Adrenal gland (tissue), 12 donors: ENCODE data around the gene TNFRSF6B. TPM values are rescaled to one million over a fixed set of nuclear protein-coding genes. Genes with fewer than 3 reads are reported as not detected.

Experiments used
- DNase-seq, 7 donors: peaks; one replicate each; pipeline ENCODE4 v3.0.0-alpha.2; 2019 to 2020
- H3K27ac ChIP-seq, 5 donors: fragments of 200-600 bp; sonication (generic) in 4 of 5; 1 replicate in 3 of 5; 2 replicates in 2 of 5; pipeline versions ENCODE4 v1.5.1 to v1.8.0; 2016 to 2020; ENCODE audit warnings: mild to moderate bottlenecking in 1 of 5
- H3K27me3 ChIP-seq: fragments of 200-600 bp; 2 replicates; pipeline ENCODE4 v1.8.0; 2021
- H3K36me3 ChIP-seq, 2 donors: fragments of 200-600 bp; replicated peaks in 1 of 2; 1 replicate in 1 of 2; 2 replicates in 1 of 2; pipeline versions ENCODE4 v1.5.1 to v1.8.0; 2018 to 2022
- H3K4me1 ChIP-seq, 2 donors: fragments of 200-600 bp; replicated peaks in 1 of 2; 1 replicate in 1 of 2; 2 replicates in 1 of 2; pipeline versions ENCODE4 v1.5.1 to v1.8.0; 2018 to 2021
- H3K4me3 ChIP-seq, 4 donors: fragments of 200-600 bp; sonication (generic) in 3 of 4; one replicate each; pipeline ENCODE4 v1.5.1; 2016 to 2018
- H3K9me3 ChIP-seq, 3 donors: fragments of 200-600 bp; sonication (generic) in 1 of 3; replicated peaks in 1 of 3; 1 replicate in 2 of 3; 2 replicates in 1 of 3; pipeline versions ENCODE4 v1.5.1 to v1.8.0; 2016 to 2021
- CTCF ChIP-seq, 6 experiments: fragments of 450-650 bp in 4 of 6; fragments of 200-600 bp in 2 of 6; sonication (generic) in 1 of 6; IDR thresholded peaks; 1 replicate in 5 of 6; 2 replicates in 1 of 6; pipeline versions ENCODE4 v1.5.1 to v1.8.0; 2016 to 2021; ENCODE audit warnings: antibody characterized with exemption in 6 of 6, mild to moderate bottlenecking in 2 of 6, moderate library complexity in 1 of 6
- POLR2A ChIP-seq, 2 donors: fragments of 450-650 bp; IDR thresholded peaks; one replicate each; pipeline ENCODE4 v1.6.1; 2017; ENCODE audit warnings: antibody characterized with exemption in 2 of 2, mild to moderate bottlenecking in 2 of 2, moderate library complexity in 1 of 2
- WGBS, 4 donors: extraction: QIAGEN DNeasy Blood & Tissue Kit in 2 of 4; methylation state at CpG; one replicate each; pipeline versions ENCODE4 v1.1.5 to v1.1.7; 2013 to 2017; 5-methylcytosine and 5-hydroxymethylcytosine counted together
- intact Hi-C, 2 donors: fragments of 100-400 bp; cut with DNase I; formaldehyde crosslinking; loops; one replicate each; pipeline versions ENCODE4 v1.14.1 to v1.15.0; 2022 to 2023
- polyA plus RNA-seq, 3 donors: library from polyadenylated mRNA; stranded (reverse); fragments of 200-250 nt in 2 of 3; fragments of 350-450 nt in 1 of 3; fragmentation: Illumina TruSeq in 1 of 3; extraction: RNeasy Lipid Tissue Mini Kit (QIAGEN cat#74804) in 1 of 3; gene quantifications; one replicate each; pipeline ENCODE4 v1.2.3, GENCODE V29; 2013 to 2014
- total RNA-seq, 9 donors: library from RNA; depleted of rRNA in 4 of 9; stranded (reverse); fragments of >200 nt in 4 of 9; fragments of 120-200 nt in 1 of 9; fragmentation: NEBNext Ultra II Directional in 1 of 9; extraction: Animal tissue kit (Norgen Biotek cat#: 25700) in 1 of 9; gene quantifications; one replicate each; pipeline versions ENCODE4 v1.1.0 to v1.2.4, GENCODE V29; 2013 to 2023
- donor health status: healthy with polysubstance abuse.
- donor health status: Bipolar disorder and iron deficiency.
- donor health status: DM: yes; HTN: yes; CAD: no.
- donor health status: DM: no; HTN: no; CAD: no.
- donor health status: DM: no; HTN: no; CAD: no.
- donor health status: DM: yes; HTN: yes; CAD: no.

TNFRSF6B gene
- total and polyA plus RNA-seq, 12 donors: 0.78 to 43.3 (median 3.2) TPM; not detected in 3

GRCh38 chr20:63689046-63690002 lies 7.1 kb upstream of the TNFRSF6B start:
- H3K4me3 ChIP-seq: no peak overlapping the region
- no peak for TF ChIP-seq POLR2A (IDR thresholded peaks at IDR 0.05)
- no peak for TF ChIP-seq CTCF (IDR thresholded peaks at IDR 0.05)
- intact Hi-C loops: no loop called here
- 88 to 100% (median 93%) methylated on average over 2 to 44 of the region's 44 CpGs for WGBS, 4 donors
- peaks cover 4 to 29% of the 10 kb centered on the region in 2 donors for H3K4me1 ChIP-seq
- H3K27me3 ChIP-seq: no peaks in the 10 kb centered on the region
- peak in 1 of 7 donors; percentile 50 for DNase-seq
- peak overlapping the region in 2 of 5 donors; percentile 93 to 95 for H3K27ac ChIP-seq
- H3K9me3 ChIP-seq: no peaks in the 10 kb centered on the region
- H3K36me3 ChIP-seq: peaks cover 0 to under 1% of the 10 kb centered on the region in 2 donors

GRCh38 chr20:63690003-63690897 lies 6.2 kb upstream of the TNFRSF6B start:
- no peaks in the 10 kb centered on the region for H3K9me3 ChIP-seq
- intact Hi-C loops: no loop called here
- peak overlapping the region in 1 of 5 donors; percentile 95 for H3K27ac ChIP-seq
- H3K4me1 ChIP-seq: peaks cover 4 to 29% of the 10 kb centered on the region in 2 donors
- H3K36me3 ChIP-seq: peaks cover 0 to 5% of the 10 kb centered on the region in 2 donors
- H3K27me3 ChIP-seq: no peaks in the 10 kb centered on the region
- no peak overlapping the region for H3K4me3 ChIP-seq
- WGBS, 4 donors: 87 to 93% (median 91%) methylated on average over 19 to 40 of the region's 40 CpGs
- peak in 2 of 7 donors; percentile 11 to 32 for DNase-seq
- TF ChIP-seq CTCF (IDR thresholded peaks at IDR 0.05) (no peak), POLR2A (IDR thresholded peaks at IDR 0.05) (no peak)

GRCh38 chr20:63690898-63691710 lies 5.3 kb upstream of the TNFRSF6B start:
- Histone ChIP-seq H3K36me3 (peaks cover 0 to 8% of the 10 kb centered on the region in 2 donors), H3K4me1 (peaks cover 2 to 24% of the 10 kb centered on the region in 2 donors), H3K9me3 (no peaks in the 10 kb centered on the region), H3K4me3 (no peak overlapping the region), H3K27me3 (no peaks in the 10 kb centered on the region), H3K27ac (peak overlapping the region in 1 of 5 donors; percentile 29)
- no peak for TF ChIP-seq POLR2A (IDR thresholded peaks at IDR 0.05)
- TF ChIP-seq CTCF (IDR thresholded peaks at IDR 0.05): no peak
- WGBS, 4 donors: 73 to 88% (median 75%) methylated on average over 6 to 24 of the region's 24 CpGs
- peak in 3 of 7 donors; percentile 13 to 34 (median 26) for DNase-seq
- intact Hi-C loops: no loop called here
